H1 (cell line): ENCODE results near the gene ACCSL. TPM values are rescaled to one million over a fixed set of nuclear protein-coding genes. Genes with fewer than 3 reads are reported as not detected.

Experiments
- CTCF ChIA-PET: fragments of 300-600 bp; sonication (Branson Sonifier 250); formaldehyde crosslinking; loops from one replicate; lab custom pipeline; 2021; ENCODE audit not compliant: partially characterized antibody; lab: Charles Lee
- POLR2A ChIA-PET: fragments of 300-600 bp; sonication (Branson Sonifier 250); formaldehyde crosslinking; loops from one replicate; lab custom pipeline; 2021; ENCODE audit warnings: inconsistent platforms; ENCODE audit not compliant: partially characterized antibody; lab: Charles Lee
- DNase-seq, 2 experiments: peaks; one replicate each; pipeline versions ENCODE4 v3.0.0 to v3.0.0-alpha.2; 2010 to 2022; ENCODE audit warnings: low spot score in 2 of 2, low read depth in 1 of 2, mixed read lengths in 1 of 2
- FAIRE-seq: peaks from 2 replicates; lab custom pipeline; 2011; peaks lifted over from hg19 to GRCh38; lab: Jason Lieb, UNC
- H2AFZ ChIP-seq: 2 replicates; pipeline ENCODE4 v1.8.1; 2012; ENCODE audit warnings: low read length, inconsistent platforms
- H2AK5ac ChIP-seq: 2 replicates; pipeline ENCODE4 v1.6.1; 2013; ENCODE audit warnings: low read depth, low read length
- H2BK120ac ChIP-seq: replicated peaks from 2 replicates; pipeline ENCODE3; 2013; ENCODE audit warnings: low read depth, low read length, inconsistent platforms
- H2BK12ac ChIP-seq: 2 replicates; pipeline ENCODE4 v1.6.1; 2013; ENCODE audit warnings: low read depth, low read length
- H2BK15ac ChIP-seq: 2 replicates; pipeline ENCODE4 v1.6.1; 2013; ENCODE audit warnings: low read length
- H2BK20ac ChIP-seq: 2 replicates; pipeline ENCODE4 v1.6.1; 2013; ENCODE audit warnings: low read length
- H2BK5ac ChIP-seq: 2 replicates; pipeline ENCODE4 v1.6.1; 2013; ENCODE audit warnings: low read depth, low read length
- H3K14ac ChIP-seq: 2 replicates; pipeline ENCODE4 v1.6.1; 2013; ENCODE audit warnings: inconsistent platforms; ENCODE audit not compliant: insufficient read length
- H3K18ac ChIP-seq: 2 replicates; pipeline ENCODE4 v1.6.1; 2013; ENCODE audit warnings: low read length; ENCODE audit errors: extremely low read depth
- H3K23ac ChIP-seq: 2 replicates; pipeline ENCODE4 v1.6.1; 2013; ENCODE audit warnings: inconsistent platforms; ENCODE audit not compliant: insufficient read length
- H3K23me2 ChIP-seq: 2 replicates; pipeline ENCODE4 v1.6.1; 2013; ENCODE audit warnings: low read depth, low read length
- H3K27ac ChIP-seq: 2 replicates; pipeline ENCODE4 v1.6.1; 2011; ENCODE audit warnings: low read depth, low read length, inconsistent platforms
- H3K27me3 ChIP-seq, 4 experiments: replicated peaks in 1 of 4; 1 replicate in 1 of 4; 2 replicates in 3 of 4; pipeline versions ENCODE4 v1.6.1 to v1.8.1; 2011 to 2013; ENCODE audit warnings: low read length in 3 of 4, mild to moderate bottlenecking in 3 of 4, inconsistent platforms in 2 of 4, mixed read lengths in 2 of 4, moderate library complexity in 1 of 4; ENCODE audit not compliant: control insufficient read depth in 3 of 4, insufficient read depth in 3 of 4; ENCODE audit errors: extremely low read depth in 1 of 4
- H3K36me3 ChIP-seq, 4 experiments: 2 replicates each; pipeline versions ENCODE4 v1.6.1 to v1.8.1; 2011 to 2013; ENCODE audit warnings: mild to moderate bottlenecking in 4 of 4, low read length in 3 of 4, moderate library complexity in 2 of 4, control low read depth in 1 of 4, inconsistent platforms in 1 of 4; ENCODE audit not compliant: insufficient read depth in 4 of 4, control insufficient read depth in 2 of 4
- H3K4ac ChIP-seq: replicated peaks from 2 replicates; pipeline ENCODE3; 2013; ENCODE audit warnings: low read length, low read depth, mixed read lengths, inconsistent platforms; ENCODE audit not compliant: insufficient read length
- H3K4me1 ChIP-seq, 4 experiments: replicated peaks in 1 of 4; 1 replicate in 1 of 4; 2 replicates in 3 of 4; pipeline versions ENCODE4 v1.6.1 to v1.8.1; 2011 to 2013; ENCODE audit warnings: low read length in 3 of 4, inconsistent platforms in 2 of 4, mixed read lengths in 1 of 4; ENCODE audit not compliant: insufficient read depth in 4 of 4, control insufficient read depth in 3 of 4
- H3K4me2 ChIP-seq, 2 experiments: 2 replicates each; pipeline versions ENCODE4 v1.6.1 to v1.8.1; 2011 to 2013; ENCODE audit warnings: low read depth in 2 of 2, low read length in 2 of 2, control low read depth in 1 of 2, inconsistent platforms in 1 of 2, mild to moderate bottlenecking in 1 of 2; ENCODE audit not compliant: insufficient read depth in 1 of 2
- H3K4me3 ChIP-seq, 4 experiments: fragments of 200-600, 300-600 bp in 1 of 4; sonication (generic), shearing (Covaris generic), sonication (Bioruptor Twin) in 1 of 4; 2 replicates each; pipeline versions ENCODE4 v1.5.1 to v1.8.1; 2011 to 2016; ENCODE audit warnings: low read length in 4 of 4, low read depth in 3 of 4, control low read depth in 2 of 4, inconsistent platforms in 2 of 4, mild to moderate bottlenecking in 2 of 4, mixed read lengths in 1 of 4, moderate library complexity in 1 of 4; ENCODE audit not compliant: insufficient read depth in 2 of 4; ENCODE audit errors: extremely low read depth in 1 of 4
- H3K56ac ChIP-seq: replicated peaks from 2 replicates; pipeline ENCODE3; 2013; ENCODE audit warnings: low read depth, mild to moderate bottlenecking, mixed read lengths, low read length, inconsistent platforms; ENCODE audit not compliant: insufficient read length
- H3K79me1 ChIP-seq: 2 replicates; pipeline ENCODE4 v1.6.1; 2013; ENCODE audit warnings: low read depth, low read length, control low read depth
- H3K79me2 ChIP-seq, 2 experiments: 2 replicates each; pipeline versions ENCODE4 v1.6.1 to v1.8.1; 2012 to 2013; ENCODE audit warnings: low read length in 2 of 2, mild to moderate bottlenecking in 2 of 2, inconsistent platforms in 1 of 2; ENCODE audit not compliant: insufficient read depth in 2 of 2, control insufficient read depth in 1 of 2
- H3K9ac ChIP-seq, 4 experiments: replicated peaks in 1 of 4; 1 replicate in 1 of 4; 2 replicates in 3 of 4; pipeline versions ENCODE4 v1.6.1 to v1.8.1; 2011 to 2013; ENCODE audit warnings: low read depth in 3 of 4, low read length in 3 of 4, control low read depth in 2 of 4, mild to moderate bottlenecking in 2 of 4, moderate library complexity in 2 of 4, inconsistent platforms in 1 of 4; ENCODE audit errors: extremely low read depth in 1 of 4
- H3K9me3 ChIP-seq, 2 experiments: 2 replicates each; pipeline versions ENCODE4 v1.6.1 to v1.8.1; 2012 to 2013; ENCODE audit warnings: mild to moderate bottlenecking in 2 of 2, moderate library complexity in 2 of 2, control low read depth in 1 of 2, inconsistent platforms in 1 of 2, low read depth in 1 of 2, low read length in 1 of 2, mixed read lengths in 1 of 2; ENCODE audit not compliant: insufficient read depth in 2 of 2
- H4K20me1 ChIP-seq, 2 experiments: replicated peaks in 1 of 2; 2 replicates each; pipeline versions ENCODE3 to v1.8.1; 2011 to 2013; ENCODE audit warnings: inconsistent platforms in 2 of 2, low read length in 2 of 2, mild to moderate bottlenecking in 1 of 2; ENCODE audit not compliant: insufficient read depth in 2 of 2, control insufficient read depth in 1 of 2
- H4K5ac ChIP-seq: 2 replicates; pipeline ENCODE4 v1.6.1; 2013; ENCODE audit warnings: low read length, low read depth, mixed read lengths, inconsistent platforms; ENCODE audit not compliant: insufficient read length
- H4K8ac ChIP-seq: 2 replicates; pipeline ENCODE4 v1.8.0; 2013; ENCODE audit warnings: mild to moderate bottlenecking, moderate library complexity, low read length, inconsistent platforms; ENCODE audit not compliant: insufficient read depth; ENCODE audit errors: extremely low read depth
- H4K91ac ChIP-seq: replicated peaks from 2 replicates; pipeline ENCODE3; 2013; ENCODE audit warnings: low read length, mixed read lengths, inconsistent platforms; ENCODE audit not compliant: insufficient read length
- CREB1 ChIP-seq: IDR thresholded peaks from 2 replicates; pipeline ENCODE4 v1.6.1; 2012; ENCODE audit warnings: inconsistent platforms
- EGR1 ChIP-seq: IDR thresholded peaks from 2 replicates; pipeline ENCODE4 v1.6.1; 2011; ENCODE audit warnings: low read depth, low read length, borderline replicate concordance
- EP300 ChIP-seq, 2 experiments: IDR thresholded peaks; 1 replicate in 1 of 2; 2 replicates in 1 of 2; pipeline ENCODE4 v1.6.1; 2011 to 2012; ENCODE audit warnings: low read depth in 2 of 2, low read length in 2 of 2, mild to moderate bottlenecking in 2 of 2, borderline replicate concordance in 1 of 2, inconsistent platforms in 1 of 2, moderate library complexity in 1 of 2
- PHF8 ChIP-seq: fragments of 200-600 bp; sonication (generic); conservative IDR thresholded peaks from 2 replicates; pipeline ENCODE4 v1.7.1; 2012; ENCODE audit warnings: low read depth, mild to moderate bottlenecking, inconsistent platforms, low read length, moderate library complexity
- POLR2AphosphoS5 ChIP-seq: IDR thresholded peaks from 2 replicates; pipeline ENCODE4 v1.6.1; 2011; ENCODE audit warnings: low read depth, low read length
- POU5F1 ChIP-seq: IDR thresholded peaks from 2 replicates; pipeline ENCODE4 v1.6.1; 2011; ENCODE audit warnings: low read depth, mild to moderate bottlenecking, low read length, moderate library complexity
- RBBP5 ChIP-seq: IDR thresholded peaks from 2 replicates; pipeline ENCODE4 v1.7.1; 2012; ENCODE audit warnings: low read depth, mild to moderate bottlenecking, inconsistent platforms, low read length, moderate library complexity, borderline replicate concordance
- RNF2 ChIP-seq: fragments of 200-900, 300-1000 bp; sonication (generic); IDR thresholded peaks from 2 replicates; pipeline ENCODE4 v1.7.1; 2016; ENCODE audit warnings: borderline replicate concordance, low read depth, mild to moderate bottlenecking, antibody characterized with exemption, low read length; ENCODE audit not compliant: poor library complexity, severe bottlenecking; ENCODE audit errors: missing control alignments
- SIRT6 ChIP-seq: IDR thresholded peaks from one replicate; pipeline ENCODE4 v1.7.1; 2012; ENCODE audit warnings: low read length, inconsistent platforms
- SIX5 ChIP-seq: IDR thresholded peaks from 2 replicates; pipeline ENCODE4 v1.6.1; 2011; ENCODE audit warnings: mild to moderate bottlenecking, low read depth, low read length
- SP2 ChIP-seq: IDR thresholded peaks from 2 replicates; pipeline ENCODE4 v1.6.1; 2012; ENCODE audit warnings: mild to moderate bottlenecking, low read length, inconsistent platforms
- TAF1 ChIP-seq: IDR thresholded peaks from 2 replicates; pipeline ENCODE4 v1.6.1; 2011; ENCODE audit warnings: mild to moderate bottlenecking, low read depth, low read length
- WGBS, 2 experiments: shearing (Covaris generic) in 1 of 2; methylation state at CpG; one replicate each; pipeline versions ENCODE4 v1.1.6 to v1.1.7; 2013 to 2015; ENCODE audit warnings: low lambda C conversion rate in 2 of 2, mixed read lengths in 2 of 2, inconsistent platforms in 1 of 2, low coverage in 1 of 2, missing lambda C conversion rate in 1 of 2; ENCODE audit not compliant: insufficient replicate concordance in 2 of 2, insufficient coverage in 1 of 2, insufficient read length in 1 of 2; ENCODE audit errors: extremely low coverage in 1 of 2, missing lambda C conversion rate in 1 of 2; 5-methylcytosine and 5-hydroxymethylcytosine counted together
- polyA plus RNA-seq, 7 experiments: library from polyadenylated mRNA; depleted of rRNA in 3 of 7; stranded (reverse) in 5 of 7; unstranded in 2 of 7; fragments of >200 nt in 5 of 7; fragments of 200-250 nt in 2 of 7; gene quantifications; 1 replicate in 5 of 7; 2 replicates in 1 of 7; 4 replicates in 1 of 7; pipeline versions ENCODE4 v1.2.1 to v1.2.3, GENCODE V29; 2011 to 2013; ENCODE audit warnings: missing spikeins in 2 of 7, mixed read lengths in 2 of 7
- total RNA-seq: library from RNA; stranded (reverse); fragmentation: NEBNext Ultra II Directional; extraction: Animal tissue kit (Norgen Biotek cat#: 25700); gene quantifications from 2 replicates; pipeline ENCODE4 v1.2.1, GENCODE V29; 2021
- TF ChIP-seq, protein P1 (sequence below): IDR thresholded peaks from 2 replicates; pipeline ENCODE4 v1.6.1; 2011; ENCODE audit warnings: low read depth, mild to moderate bottlenecking, low read length; ENCODE audit not compliant: insufficient read depth

The ACCSL gene
- total and polyA plus RNA-seq, 2 of the 8 experiments (the other 6 are each of a cell fraction or from before 2014, with no cell fraction given) = not detected

- H3K9me3 ChIP-seq = peaks cover 0 to 2% of the 10 kb centered on the region in 2 experiments; a peak in 1 of 4 replicates
- ChIA-PET POLR2A (no interaction called here), CTCF (interaction anchor here (0.6 to 2.4 kb wide), 9 partner anchors 9 to 177 kb away, joined by 3 to 10 read pairs (median 4); no protein-coding TSS in a partner anchor)
- H3K27ac ChIP-seq = no peak overlapping the region
- H2BK15ac ChIP-seq = 0 out of 2 replicates have a peak overlapping the region, but pooled peaks have one; percentile 3
- WGBS, 2 experiments = 93% methylated on average over 1 of the region's 1 CpG; no CpG with 5 or more reads in 1 of the 2 experiments
- no peak overlapping the region for H3K18ac ChIP-seq
- H2BK20ac ChIP-seq = no peak overlapping the region
- no peak overlapping the region for H2BK5ac ChIP-seq
- no peaks in the 10 kb centered on the region for H3K23me2 ChIP-seq
- no peak overlapping the region for H3K14ac ChIP-seq
- no peak overlapping the region for H4K5ac ChIP-seq
- H3K4me1 ChIP-seq = peaks cover 0 to 11% (median 4%) of the 10 kb centered on the region in 4 experiments; a peak in 6 of 7 replicates
- H3K23ac ChIP-seq = no peak overlapping the region
- H3K79me2 ChIP-seq = no peaks in the 10 kb centered on the region
- H3K4me2 ChIP-seq = no peak overlapping the region
- H2AK5ac ChIP-seq = no peak overlapping the region
- FAIRE-seq = no peak
- TF ChIP-seq POU5F1 (no peak), SIRT6 (no peak), PHF8 (no peak), RBBP5 (no peak), SIX5 (no peak), RNF2 (no peak), TAF1 (no peak), SP2 (no peak), CREB1 (no peak), EP300 (IDR thresholded peaks at IDR 0.05; ENCODE audit: borderline replicate concordance in 1 of 2, low read depth in 2 of 2, low read length in 2 of 2) (no peak), POLR2AphosphoS5 (no peak), EGR1 (no peak)
- TF ChIP-seq, protein P1, sequence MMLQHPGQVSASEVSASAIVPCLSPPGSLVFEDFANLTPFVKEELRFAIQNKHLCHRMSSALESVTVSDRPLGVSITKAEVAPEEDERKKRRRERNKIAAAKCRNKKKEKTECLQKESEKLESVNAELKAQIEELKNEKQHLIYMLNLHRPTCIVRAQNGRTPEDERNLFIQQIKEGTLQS = no peak
- no peak overlapping the region for H2BK120ac ChIP-seq
- no peaks in the 10 kb centered on the region for H3K36me3 ChIP-seq
- no peak overlapping the region for H3K9ac ChIP-seq
- H3K4ac ChIP-seq = no peak overlapping the region
- H2AFZ ChIP-seq = no peak overlapping the region
- H4K8ac ChIP-seq = no peak overlapping the region
- H3K79me1 ChIP-seq = no peaks in the 10 kb centered on the region
- no peak overlapping the region for H3K4me3 ChIP-seq
- no peak overlapping the region for H2BK12ac ChIP-seq
- H4K20me1 ChIP-seq = no peaks in the 10 kb centered on the region
- peak in 1 of 2 experiments; percentile 11 for DNase-seq
- no peak overlapping the region for H3K56ac ChIP-seq
- no peaks in the 10 kb centered on the region for H3K27me3 ChIP-seq
- no peak overlapping the region for H4K91ac ChIP-seq
These were observed 19.4 kb upstream of the ACCSL start for GRCh38 chr11:44028401-44028800.
